Measurements from ENCODE around the gene PCSK6.

The PCSK6 gene

GRCh38 chr15:101355678-101356464, 133.6 kb downstream of the PCSK6 start:
- TF ChIP-seq CREB5 (CRISPR knock-in tag; IDR thresholded peaks at IDR 0.05; ENCODE audit: low read depth) (no peak), ZNF8 (CRISPR knock-in tag; IDR thresholded peaks at IDR 0.05) (no peak), ZFP30 (CRISPR knock-in tag; IDR thresholded peaks at IDR 0.05) (no peak), POU6F1 (CRISPR knock-in tag; IDR thresholded peaks at IDR 0.05; ENCODE audit: borderline replicate concordance, low read depth) (no peak), TOX (CRISPR knock-in tag; IDR thresholded peaks at IDR 0.05; ENCODE audit: borderline replicate concordance) (no peak), ZC3H10 (CRISPR knock-in tag; IDR thresholded peaks at IDR 0.05) (no peak), ZFP3 (CRISPR knock-in tag; IDR thresholded peaks at IDR 0.05) (no peak), CSDC2 (CRISPR knock-in tag; IDR thresholded peaks at IDR 0.05) (no peak), PPARA (CRISPR knock-in tag; IDR thresholded peaks at IDR 0.05; ENCODE audit: borderline replicate concordance) (no peak), OSR1 (CRISPR knock-in tag; IDR thresholded peaks at IDR 0.05) (no peak), TCF4 (CRISPR knock-in tag; IDR thresholded peaks at IDR 0.05; ENCODE audit: borderline replicate concordance) (no peak), GLIS3 (CRISPR knock-in tag; IDR thresholded peaks at IDR 0.05) (no peak), SNAI2 (CRISPR knock-in tag; IDR thresholded peaks at IDR 0.05) (no peak), RARB (CRISPR knock-in tag; IDR thresholded peaks at IDR 0.05) (no peak), ZNF70 (CRISPR knock-in tag; IDR thresholded peaks at IDR 0.05) (no peak), ESRRG (CRISPR knock-in tag; IDR thresholded peaks at IDR 0.05) (no peak), ARNTL (CRISPR knock-in tag; IDR thresholded peaks at IDR 0.05; ENCODE audit: borderline replicate concordance, low read depth) (no peak), BACH2 (CRISPR knock-in tag; IDR thresholded peaks at IDR 0.05; ENCODE audit: borderline replicate concordance) (no peak), CSRNP3 (CRISPR knock-in tag; IDR thresholded peaks at IDR 0.05) (no peak)
- ATAC-seq, result no peak

GRCh38 chr15:101354891-101355623, 134.4 kb downstream of the PCSK6 start:
- TF ChIP-seq ZFP3 (CRISPR knock-in tag; IDR thresholded peaks at IDR 0.05) (no peak), ISL1 (CRISPR knock-in tag; IDR thresholded peaks at IDR 0.05) (no peak), OSR1 (CRISPR knock-in tag; IDR thresholded peaks at IDR 0.05) (no peak), SNAI2 (CRISPR knock-in tag; IDR thresholded peaks at IDR 0.05) (no peak), BACH2 (CRISPR knock-in tag; IDR thresholded peaks at IDR 0.05; ENCODE audit: borderline replicate concordance) (no peak), ESRRG (CRISPR knock-in tag; IDR thresholded peaks at IDR 0.05) (no peak), RARB (CRISPR knock-in tag; IDR thresholded peaks at IDR 0.05) (no peak), ZNF565 (CRISPR knock-in tag; conservative IDR thresholded peaks at IDR 0.05; ENCODE audit: low read depth) (no peak), TSHZ2 (CRISPR knock-in tag; IDR thresholded peaks at IDR 0.05) (no peak), GLIS3 (CRISPR knock-in tag; IDR thresholded peaks at IDR 0.05) (no peak)
- ATAC-seq, result no peak

GRCh38 chr15:101353240-101353639, 136.3 kb downstream of the PCSK6 start:
- TF ChIP-seq GLIS3 (CRISPR knock-in tag; IDR thresholded peaks at IDR 0.05) (no peak), ZFP3 (CRISPR knock-in tag; IDR thresholded peaks at IDR 0.05) (no peak), CREB5 (CRISPR knock-in tag; IDR thresholded peaks at IDR 0.05; ENCODE audit: low read depth) (no peak)
- no peak for ATAC-seq

All from SK-N-SH treated with all-trans-retinoic acid at 6 μM for 48 hours (cell line).